Activated CD4-positive, alpha-beta T cell treated with anti-CD3 and anti-CD28 coated beads for 36 hours (primary cell): ENCODE results near the gene ZBTB46. TPM values are rescaled to one million over a fixed set of nuclear protein-coding genes. Genes with fewer than 3 reads are reported as not detected.

ENCODE experiments used
- ATAC-seq: fragments of 200-7000 bp; cut with Tn5 transposase; one replicate; pipeline ENCODE4 v1.10.0; 2021; ENCODE audit warnings: mild to moderate bottlenecking, moderate library complexity
- CTCF ChIA-PET: fragments of 350-600 bp; sonication (Branson Sonifier 250); formaldehyde crosslinking; loops from one replicate; lab custom pipeline; 2021; ENCODE audit warnings: antibody characterized with exemption; lab: Charles Lee
- POLR2A ChIA-PET: fragments of 350-600 bp; sonication (Branson Sonifier 250); formaldehyde crosslinking; loops from one replicate; lab custom pipeline; 2021; ENCODE audit warnings: antibody characterized with exemption, inconsistent platforms; lab: Charles Lee
- DNase-seq: peaks from one replicate; pipeline ENCODE4 v3.0.0-alpha.2; 2020
- H3K27ac Mint-ChIP-seq: one replicate; pipeline ENCODE4 v1.8.0; 2021; ENCODE audit warnings: mixed read lengths
- H3K27me3 Mint-ChIP-seq: one replicate; pipeline ENCODE4 v1.8.0; 2021; ENCODE audit warnings: mixed read lengths
- H3K36me3 Mint-ChIP-seq: one replicate; pipeline ENCODE4 v1.8.0; 2021; ENCODE audit warnings: low read depth, mixed read lengths
- H3K4me1 Mint-ChIP-seq: one replicate; pipeline ENCODE4 v1.8.0; 2021; ENCODE audit warnings: mixed read lengths
- H3K4me3 Mint-ChIP-seq: one replicate; pipeline ENCODE4 v1.8.0; 2021; ENCODE audit warnings: mild to moderate bottlenecking, moderate library complexity, mixed read lengths
- H3K9me3 Mint-ChIP-seq: one replicate; pipeline ENCODE4 v1.8.0; 2021; ENCODE audit warnings: low read depth, mixed read lengths
- intact Hi-C, 2 experiments: fragments of 100-400 bp; cut with DNase I in 1 of 2; cut with micrococcal nuclease in 1 of 2; formaldehyde crosslinking; loops; one replicate each; pipeline versions ENCODE4 v1.14.2 to v1.15.1; 2022 to 2024; cut with DNase I, micrococcal nuclease
- total RNA-seq, 2 experiments: library from RNA; stranded (reverse); gene quantifications; one replicate each; pipeline ENCODE4 v1.2.3, GENCODE V29; 2021

Gene ZBTB46
- total RNA-seq, 2 experiments from 2014 or later: 0.88 to 1.3 TPM

DNA sequence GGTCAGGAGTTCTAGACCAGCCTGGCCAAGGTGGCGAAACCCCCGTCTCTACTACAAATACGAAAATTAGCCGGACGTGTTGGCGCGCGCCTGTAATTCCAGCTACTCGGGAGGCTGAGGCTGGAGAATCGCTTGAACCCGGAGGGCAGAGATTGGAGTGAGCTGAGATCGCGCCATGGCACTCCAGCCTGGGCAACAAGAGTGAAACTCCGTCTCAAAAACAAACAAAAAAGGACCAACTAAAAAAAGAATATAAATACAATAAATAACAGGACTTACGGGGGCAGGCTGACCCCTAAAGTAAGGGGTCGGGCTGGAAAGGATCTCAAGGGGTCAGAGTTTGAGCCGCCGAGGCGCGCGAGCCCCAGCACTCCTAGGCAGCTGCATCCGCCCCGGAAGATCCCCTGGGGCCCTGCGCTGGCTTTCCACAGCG lies 33.5 kb upstream of the ZBTB46 start:
- POLR2A ChIA-PET: interaction anchor here (0.6 to 1.2 kb wide), 5 partner anchors 9 to 326 kb away, joined by 3 to 5 read pairs (median 3); partner anchors contain the start of genes ARFRP1, LIME1 and ZGPAT
- peak; percentile 2 for ATAC-seq

DNA sequence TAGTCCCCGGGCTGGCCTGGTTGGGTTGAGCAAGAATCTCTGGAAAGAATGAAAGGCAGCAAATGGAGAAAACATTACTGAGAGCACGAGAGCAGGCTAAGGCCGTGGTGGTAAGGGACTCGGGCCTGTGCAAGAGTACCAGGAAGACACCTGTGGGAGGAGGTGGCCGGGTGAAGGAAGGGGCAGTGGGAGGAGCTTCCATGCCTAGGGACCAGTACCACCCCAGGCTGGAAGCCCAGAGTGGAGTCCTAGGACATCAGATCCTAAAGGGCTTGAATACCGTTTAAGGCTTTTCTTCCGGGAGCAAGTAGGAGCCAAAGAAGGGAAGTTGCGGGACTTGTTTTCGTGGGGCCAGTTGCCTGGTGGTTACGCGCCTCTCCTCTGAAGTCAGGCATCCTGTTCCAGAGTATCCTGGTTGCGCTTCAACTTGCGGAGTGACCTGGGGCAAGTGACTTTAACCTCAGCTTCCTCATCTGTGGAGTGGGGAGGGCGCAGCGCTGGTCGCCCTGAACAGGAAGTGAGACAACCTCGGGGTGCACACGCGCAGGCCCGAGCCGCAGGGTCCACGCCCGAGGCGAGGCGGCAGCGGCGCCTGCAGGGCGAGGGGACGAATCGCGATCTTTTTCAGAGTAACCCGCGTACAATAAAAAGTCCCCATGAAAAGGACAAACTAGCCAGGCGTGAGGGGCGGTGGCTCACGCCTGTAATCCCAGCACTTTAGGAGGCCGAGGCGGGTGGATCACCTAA lies 32.9 kb upstream of the ZBTB46 start:
- CTCF ChIA-PET: interaction anchor here (0.6 to 3.2 kb wide), 9 partner anchors 13 to 157 kb away, joined by 3 to 15 read pairs (median 3); no protein-coding TSS in a partner anchor
- H3K4me3 Mint-ChIP-seq: peak overlapping the region; percentile 79
- peaks cover 28% of the 10 kb centered on the region for H3K36me3 Mint-ChIP-seq
- H3K27me3 Mint-ChIP-seq: no peaks in the 10 kb centered on the region
- H3K4me1 Mint-ChIP-seq: peaks cover 30% of the 10 kb centered on the region
- intact Hi-C loops: loop anchor here (1.0 to 10.0 kb wide), 9 partner anchors 77 to 649 kb away; partner anchors contain the start of genes ARFRP1 (in 2 of the 2), PTK6 (in 1 of the 2) and YTHDF1 (in 1 of the 2)
- DNase-seq (peak; percentile 86), ATAC-seq (peak; percentile 71)
- peak overlapping the region; percentile 92 for H3K27ac Mint-ChIP-seq
- H3K9me3 Mint-ChIP-seq: no peaks in the 10 kb centered on the region
- POLR2A ChIA-PET: no interaction called here

More for the DNA sequence above, 33.5 kb upstream of the ZBTB46 start:
- no peak for DNase-seq
- Mint-ChIP-seq H3K9me3 (no peaks in the 10 kb centered on the region), H3K27ac (peak overlapping the region; percentile 92), H3K36me3 (peaks cover 34% of the 10 kb centered on the region), H3K27me3 (no peaks in the 10 kb centered on the region), H3K4me1 (peaks cover 24% of the 10 kb centered on the region), H3K4me3 (peak overlapping the region; percentile 79)
- intact Hi-C loops: loop anchor here (1.0 to 10.0 kb wide), 9 partner anchors 77 to 650 kb away; partner anchors contain the start of genes ARFRP1 (in 2 of the 2), PTK6 (in 1 of the 2) and YTHDF1 (in 1 of the 2)
- CTCF ChIA-PET: interaction anchor here (0.6 to 3.2 kb wide), 13 partner anchors 11 to 327 kb away, joined by 3 to 15 read pairs (median 4); no protein-coding TSS in a partner anchor

DNA sequence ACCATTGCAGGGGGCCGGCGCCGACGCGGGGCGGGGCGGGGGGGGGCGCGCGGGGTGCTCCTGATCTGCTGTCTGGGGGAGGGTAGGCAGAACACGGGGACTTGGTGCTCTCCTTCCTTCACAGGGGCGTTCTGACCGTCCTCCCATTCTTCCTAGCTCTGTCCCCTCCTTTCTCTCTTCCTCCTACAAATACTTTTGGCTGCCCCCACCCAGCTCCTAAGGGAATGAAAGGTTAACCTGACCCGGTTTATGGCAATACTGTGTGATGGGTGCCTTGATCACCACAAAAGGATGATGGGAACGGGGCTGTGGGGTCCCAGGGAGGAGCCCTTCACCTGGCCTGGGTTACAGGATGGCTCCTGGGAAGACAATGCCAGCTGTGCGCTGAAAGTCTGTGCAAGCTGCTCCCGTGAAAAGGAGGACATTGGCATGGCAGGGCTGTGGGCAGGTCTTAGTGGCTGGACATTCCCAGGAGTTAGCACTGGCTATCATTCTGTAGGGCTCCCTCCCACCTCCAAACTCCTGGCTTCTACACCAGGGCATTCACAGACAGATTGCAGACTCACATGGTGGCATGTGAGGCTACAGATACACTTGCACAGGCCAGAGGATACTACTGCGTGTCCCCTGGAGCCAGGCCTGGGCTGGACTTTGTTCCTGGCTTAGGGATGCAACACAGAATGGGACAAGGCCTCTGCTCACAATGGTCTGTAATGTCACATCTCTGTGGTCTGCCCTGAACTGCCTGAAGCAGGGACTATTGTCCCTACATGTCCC lies 32.1 kb upstream of the ZBTB46 start:
- no peak for DNase-seq
- CTCF ChIA-PET: interaction anchor here (0.6 to 3.2 kb wide), 8 partner anchors 13 to 157 kb away, joined by 3 to 15 read pairs (median 3); partner anchors contain the start of genes ARFRP1, UCKL1 and ZGPAT
- intact Hi-C loops: loop anchor here (5.0 to 10.0 kb wide), 3 partner anchors 76 to 648 kb away; partner anchors contain the start of genes PTK6 (in 1 of the 2) and YTHDF1 (in 1 of the 2)
- Mint-ChIP-seq H3K36me3 (peaks cover 26% of the 10 kb centered on the region), H3K4me1 (peaks cover 37% of the 10 kb centered on the region), H3K27ac (peak overlapping the region; percentile 92), H3K27me3 (no peaks in the 10 kb centered on the region), H3K4me3 (peak overlapping the region; percentile 79), H3K9me3 (no peaks in the 10 kb centered on the region)
- POLR2A ChIA-PET: no interaction called here
- no peak for ATAC-seq

DNA sequence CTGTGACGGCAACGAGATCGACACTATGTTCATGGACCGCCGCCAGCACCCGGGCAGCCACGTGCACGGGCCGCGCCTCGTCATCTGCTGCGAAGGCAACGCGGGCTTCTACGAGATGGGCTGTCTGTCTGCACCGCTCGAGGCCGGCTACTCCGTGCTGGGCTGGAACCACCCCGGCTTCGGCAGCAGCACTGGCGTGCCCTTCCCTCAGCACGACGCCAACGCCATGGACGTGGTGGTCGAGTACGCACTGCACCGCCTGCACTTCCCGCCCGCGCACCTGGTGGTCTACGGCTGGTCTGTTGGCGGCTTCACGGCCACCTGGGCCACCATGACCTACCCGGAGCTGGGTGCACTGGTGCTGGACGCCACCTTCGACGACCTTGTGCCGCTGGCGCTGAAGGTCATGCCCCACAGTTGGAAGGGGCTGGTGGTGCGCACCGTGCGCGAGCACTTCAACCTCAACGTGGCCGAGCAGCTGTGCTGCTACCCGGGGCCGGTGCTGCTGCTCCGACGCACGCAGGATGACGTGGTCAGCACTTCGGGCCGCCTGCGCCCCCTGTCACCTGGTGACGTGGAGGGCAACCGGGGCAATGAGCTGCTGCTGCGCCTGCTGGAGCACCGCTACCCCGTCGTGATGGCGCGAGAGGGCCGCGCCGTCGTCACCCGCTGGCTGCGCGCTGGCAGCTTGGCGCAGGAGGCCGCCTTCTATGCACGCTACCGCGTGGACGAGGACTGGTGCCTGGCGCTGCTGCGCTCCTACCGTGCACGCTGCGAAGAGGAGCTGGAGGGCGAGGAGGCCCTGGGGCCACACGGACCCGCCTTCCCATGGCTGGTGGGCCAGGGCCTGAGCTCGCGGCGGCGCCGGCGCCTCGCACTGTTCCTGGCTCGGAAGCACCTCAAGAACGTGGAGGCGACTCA lies 31.2 kb upstream of the ZBTB46 start:
- H3K9me3 Mint-ChIP-seq: no peaks in the 10 kb centered on the region
- H3K4me1 Mint-ChIP-seq: peaks cover 40% of the 10 kb centered on the region
- DNase-seq (no peak), ATAC-seq (no peak)
- ChIA-PET POLR2A (interaction anchor here (0.6 kb wide), 1 partner anchor 152 kb away, joined by 3 read pairs; no protein-coding TSS in a partner anchor), CTCF (interaction anchor here (0.6 to 1.8 kb wide), 5 partner anchors 61 to 156 kb away, joined by 3 to 4 read pairs (median 3); partner anchors contain the start of genes ARFRP1, UCKL1 and ZGPAT)
- H3K27ac Mint-ChIP-seq: no peak overlapping the region
- no peaks in the 10 kb centered on the region for H3K27me3 Mint-ChIP-seq
- intact Hi-C loops: loop anchor here (5.0 to 10.0 kb wide), 3 partner anchors 75 to 647 kb away; partner anchors contain the start of genes PTK6 (in 1 of the 2) and YTHDF1 (in 1 of the 2)
- no peak overlapping the region for H3K4me3 Mint-ChIP-seq
- peaks cover 21% of the 10 kb centered on the region for H3K36me3 Mint-ChIP-seq

DNA sequence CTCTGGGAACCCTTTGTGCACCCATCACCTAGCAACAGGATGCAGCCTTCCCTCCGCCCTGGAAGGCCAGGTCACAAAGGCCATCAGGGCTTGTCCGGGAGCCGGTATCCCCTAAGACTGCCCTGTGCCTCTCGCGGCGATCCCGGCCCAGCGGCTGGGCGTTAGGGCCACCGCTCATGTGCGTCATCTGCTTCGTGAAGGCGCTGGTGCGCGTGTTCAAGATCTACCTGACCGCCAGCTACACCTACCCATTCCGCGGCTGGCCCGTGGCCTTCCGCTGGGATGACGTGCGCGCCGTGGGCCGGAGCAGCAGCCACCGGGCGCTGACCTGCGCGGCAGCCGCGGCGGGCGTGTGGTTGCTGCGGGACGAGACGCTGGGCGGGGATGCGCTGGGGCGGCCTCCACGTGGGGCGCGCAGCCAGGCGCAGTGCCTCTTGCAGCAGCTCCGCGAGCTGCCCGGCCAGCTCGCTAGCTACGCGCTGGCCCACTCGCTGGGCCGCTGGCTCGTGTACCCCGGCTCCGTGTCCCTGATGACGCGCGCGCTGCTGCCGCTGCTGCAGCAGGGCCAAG lies 30.4 kb upstream of the ZBTB46 start, which contains the start of gene ABHD16B:
Gene ABHD16B, plus strand, starts transcription at position 134 of the 570 bp plus-strand sequence. Its CDS starts 43 bp downstream, at position 177.
- peaks cover 21% of the 10 kb centered on the region for H3K36me3 Mint-ChIP-seq
- ChIA-PET CTCF (no interaction called here), POLR2A (no interaction called here)
- DNase-seq: no peak
- peaks cover 43% of the 10 kb centered on the region for H3K4me1 Mint-ChIP-seq
- no peaks in the 10 kb centered on the region for H3K9me3 Mint-ChIP-seq
- ATAC-seq: no peak
- no peaks in the 10 kb centered on the region for H3K27me3 Mint-ChIP-seq
- H3K4me3 Mint-ChIP-seq: no peak within 1 kb of the TSS
- H3K27ac Mint-ChIP-seq: no peak within 1 kb of the TSS
- intact Hi-C loops: loop anchor here (5.0 to 10.0 kb wide), 3 partner anchors 74 to 647 kb away; partner anchors contain the start of genes PTK6 (in 1 of the 2) and YTHDF1 (in 1 of the 2)

DNA sequence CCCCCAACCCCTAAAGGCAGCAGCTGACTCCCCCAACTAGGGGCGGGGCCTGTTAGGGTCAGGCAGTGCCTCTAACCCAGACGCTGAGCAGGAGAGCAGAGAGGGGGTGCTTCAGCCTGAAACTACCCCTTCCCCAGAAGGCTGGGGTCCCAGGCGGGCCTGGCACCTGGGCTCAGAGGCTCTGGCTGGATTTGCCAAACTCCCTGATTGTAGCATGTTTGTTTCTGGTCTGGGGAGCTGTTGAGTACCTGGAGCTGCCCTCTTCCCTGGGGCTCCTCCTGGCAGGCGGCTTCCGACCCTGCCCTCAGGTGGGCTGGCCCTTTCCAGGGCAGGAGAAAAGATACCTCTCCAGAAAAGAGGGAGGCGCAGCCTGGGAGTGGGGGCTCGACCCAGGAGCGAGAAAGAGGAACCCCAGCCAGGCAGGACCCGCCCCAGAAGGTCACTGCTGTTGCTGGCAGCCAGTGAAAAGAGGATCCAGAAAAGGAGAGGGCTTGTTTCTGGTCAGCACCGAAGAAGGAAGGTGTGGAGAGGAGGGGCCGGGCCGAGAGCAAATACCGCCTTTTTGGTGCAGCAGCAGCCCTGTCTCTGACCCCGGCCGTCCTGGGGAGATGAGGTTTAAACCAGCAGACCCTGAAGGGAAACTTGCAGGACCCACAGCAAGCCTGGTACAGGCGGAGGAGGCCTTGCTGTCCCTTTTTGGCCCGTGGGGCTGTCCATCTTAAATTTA lies 29.4 kb upstream of the ZBTB46 start:
- no peak for ATAC-seq
- H3K27me3 Mint-ChIP-seq: no peaks in the 10 kb centered on the region
- H3K27ac Mint-ChIP-seq: no peak overlapping the region
- H3K36me3 Mint-ChIP-seq: peaks cover 21% of the 10 kb centered on the region
- intact Hi-C loops: loop anchor here (5.0 to 10.0 kb wide), 3 partner anchors 73 to 646 kb away; partner anchors contain the start of genes PTK6 (in 1 of the 2) and YTHDF1 (in 1 of the 2)
- H3K9me3 Mint-ChIP-seq: no peaks in the 10 kb centered on the region
- peaks cover 37% of the 10 kb centered on the region for H3K4me1 Mint-ChIP-seq
- CTCF ChIA-PET: no interaction called here
- no peak overlapping the region for H3K4me3 Mint-ChIP-seq
- DNase-seq: no peak
- POLR2A ChIA-PET: no interaction called here

DNA sequence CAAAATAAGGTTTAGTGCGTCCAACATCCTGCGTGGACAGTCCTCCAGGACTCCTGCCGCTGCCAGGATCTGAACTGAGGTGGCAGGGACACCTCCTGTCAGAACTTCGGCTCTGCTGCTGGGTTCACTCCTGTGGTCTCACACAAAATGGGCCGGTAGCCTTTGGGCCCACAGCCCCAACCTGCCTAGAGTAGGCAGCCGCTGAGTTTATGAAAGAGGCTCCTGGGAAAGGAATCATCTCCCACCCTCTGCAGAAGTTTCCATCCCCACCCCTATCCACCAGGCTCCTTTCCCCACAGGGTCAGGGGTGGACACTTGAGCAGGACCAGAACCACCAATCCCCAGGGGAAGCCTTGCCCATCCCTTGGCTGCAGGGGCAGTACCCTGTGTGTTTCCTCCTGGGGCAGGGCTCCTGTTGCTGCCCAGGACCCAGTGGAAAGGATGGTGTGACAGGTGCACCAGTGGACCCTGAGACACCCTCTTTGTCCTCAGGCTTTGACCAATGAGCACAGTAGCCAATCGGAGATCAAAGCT lies 28.2 kb upstream of the ZBTB46 start:
- DNase-seq (no peak), ATAC-seq (no peak)
- Mint-ChIP-seq H3K36me3 (peaks cover 21% of the 10 kb centered on the region), H3K9me3 (no peaks in the 10 kb centered on the region), H3K4me1 (peaks cover 37% of the 10 kb centered on the region), H3K27ac (no peak overlapping the region), H3K4me3 (no peak overlapping the region), H3K27me3 (no peaks in the 10 kb centered on the region)
- intact Hi-C loops: no loop called here
- ChIA-PET CTCF (no interaction called here), POLR2A (no interaction called here)

DNA sequence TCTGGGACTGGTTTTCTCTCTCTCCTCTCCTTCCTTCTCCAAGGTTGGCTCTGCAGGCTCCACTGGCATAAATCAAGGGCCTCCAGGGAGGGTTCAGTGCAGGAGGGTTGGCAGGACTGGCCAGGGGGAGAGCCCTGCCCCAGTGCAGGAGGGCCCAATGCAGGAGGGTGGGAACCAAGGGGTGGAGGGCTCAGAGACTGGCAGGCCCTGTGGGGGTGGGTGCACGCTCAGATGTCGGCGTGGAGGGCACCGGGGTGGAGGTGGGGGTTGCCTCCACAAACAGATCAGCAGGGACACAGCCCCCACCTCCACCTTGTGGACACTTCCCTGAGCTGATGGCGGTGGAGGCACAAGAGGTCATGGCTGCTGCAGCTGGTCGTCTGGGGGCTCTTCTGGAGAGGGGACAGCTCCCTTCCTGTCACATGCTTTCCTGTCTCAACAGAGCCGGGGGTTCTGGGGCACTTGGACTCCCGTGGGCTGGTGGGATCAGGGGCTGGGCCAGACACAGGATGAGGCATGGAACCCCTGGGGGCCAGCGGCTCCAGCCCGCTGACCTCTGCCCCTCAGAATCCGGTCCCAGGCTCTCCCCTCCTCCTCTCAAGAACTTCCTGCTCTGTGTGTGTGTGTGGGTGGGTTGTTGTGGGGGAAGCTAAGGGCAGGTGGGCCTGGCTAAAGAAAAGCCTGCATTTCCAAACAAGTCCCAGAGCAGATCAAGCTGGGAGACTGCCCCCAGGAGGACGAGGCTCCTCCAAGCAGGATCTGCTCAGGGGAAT lies 27.5 kb upstream of the ZBTB46 start:
- ChIA-PET POLR2A (no interaction called here), CTCF (interaction anchor here (0.6 kb wide), 1 partner anchor 90 kb away, joined by 4 read pairs; no protein-coding TSS in a partner anchor)
- DNase-seq: no peak
- intact Hi-C loops: no loop called here
- no peaks in the 10 kb centered on the region for H3K27me3 Mint-ChIP-seq
- peak; percentile 17 for ATAC-seq
- H3K36me3 Mint-ChIP-seq: peaks cover 17% of the 10 kb centered on the region
- H3K9me3 Mint-ChIP-seq: no peaks in the 10 kb centered on the region
- H3K27ac Mint-ChIP-seq: no peak overlapping the region
- peaks cover 31% of the 10 kb centered on the region for H3K4me1 Mint-ChIP-seq
- no peak overlapping the region for H3K4me3 Mint-ChIP-seq
